BJ (cell line): ENCODE results near the gene HDC. TPM values are rescaled to one million over a fixed set of nuclear protein-coding genes. Genes with fewer than 3 reads are reported as not detected.
A peak's percentile ranks its signal among the peaks of the same experiment; 100 is the strongest.

Experiments
- CTCF ChIA-PET: fragments of 350-600 bp; formaldehyde crosslinking; extraction: SDS; loops from one replicate; lab custom pipeline; 2021; ENCODE audit warnings: antibody characterized with exemption, inconsistent platforms; lab: Yijun Ruan, JAX
- POLR2A ChIA-PET: fragments of 300-600 bp; sonication (Branson Sonifier 250); formaldehyde crosslinking; extraction: SDS; loops from one replicate; lab custom pipeline; 2021; ENCODE audit warnings: antibody characterized with exemption; lab: Charles Lee
- DNase-seq: peaks from one replicate; pipeline ENCODE4 v3.0.0-alpha.2; 2011; ENCODE audit warnings: low read depth
- H3K27me3 ChIP-seq: 2 replicates; pipeline ENCODE4 v1.6.0; 2011; ENCODE audit warnings: low read length; ENCODE audit not compliant: control insufficient read depth, insufficient read depth
- H3K36me3 ChIP-seq: 2 replicates; pipeline ENCODE4 v1.5.1; 2011; ENCODE audit warnings: low read length; ENCODE audit not compliant: control insufficient read depth, insufficient read depth
- H3K4me3 ChIP-seq: 2 replicates; pipeline ENCODE4 v1.5.1; 2011; ENCODE audit warnings: low read depth, mild to moderate bottlenecking, control low read depth, low read length
- polyA plus RNA-seq: library from polyadenylated mRNA; depleted of rRNA; stranded (reverse); fragments of >200 nt; gene quantifications from 2 replicates; pipeline ENCODE4 v1.2.3, GENCODE V29; 2011
- TF ChIP-seq, protein P1 (sequence below): IDR thresholded peaks from 2 replicates; pipeline ENCODE4 v1.5.1; 2011; ENCODE audit warnings: low read depth, mild to moderate bottlenecking, control low read depth, inconsistent platforms, low read length, moderate library complexity; ENCODE audit not compliant: insufficient read depth

HDC gene
- polyA plus RNA-seq, 1 experiment, result not detected

DNA sequence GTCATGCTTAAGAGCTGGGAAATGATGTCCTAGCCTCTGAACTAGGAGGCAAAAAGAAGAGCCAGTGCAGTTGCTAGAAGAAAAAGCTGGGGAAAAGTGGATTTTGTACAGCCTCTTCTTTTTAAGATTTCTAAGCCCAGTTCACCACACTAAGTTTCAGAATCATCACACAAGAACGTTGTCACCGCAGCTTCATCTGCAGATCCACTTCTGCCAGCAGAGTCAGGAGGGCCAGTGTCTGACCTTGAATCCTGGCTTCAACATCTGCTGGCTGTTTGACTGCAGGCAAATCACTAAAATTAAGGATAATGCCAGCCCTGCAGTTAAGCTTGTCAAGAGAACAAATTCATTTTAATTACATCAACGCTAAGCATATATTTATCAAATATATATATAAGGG, 36.2 kb downstream of the HDC start:
- CTCF ChIA-PET, result interaction anchor here (1.2 to 1.3 kb wide), 3 partner anchors 8 to 24 kb away, joined by 3 to 5 read pairs (median 3); no protein-coding TSS in a partner anchor
- TF ChIP-seq, protein P1, sequence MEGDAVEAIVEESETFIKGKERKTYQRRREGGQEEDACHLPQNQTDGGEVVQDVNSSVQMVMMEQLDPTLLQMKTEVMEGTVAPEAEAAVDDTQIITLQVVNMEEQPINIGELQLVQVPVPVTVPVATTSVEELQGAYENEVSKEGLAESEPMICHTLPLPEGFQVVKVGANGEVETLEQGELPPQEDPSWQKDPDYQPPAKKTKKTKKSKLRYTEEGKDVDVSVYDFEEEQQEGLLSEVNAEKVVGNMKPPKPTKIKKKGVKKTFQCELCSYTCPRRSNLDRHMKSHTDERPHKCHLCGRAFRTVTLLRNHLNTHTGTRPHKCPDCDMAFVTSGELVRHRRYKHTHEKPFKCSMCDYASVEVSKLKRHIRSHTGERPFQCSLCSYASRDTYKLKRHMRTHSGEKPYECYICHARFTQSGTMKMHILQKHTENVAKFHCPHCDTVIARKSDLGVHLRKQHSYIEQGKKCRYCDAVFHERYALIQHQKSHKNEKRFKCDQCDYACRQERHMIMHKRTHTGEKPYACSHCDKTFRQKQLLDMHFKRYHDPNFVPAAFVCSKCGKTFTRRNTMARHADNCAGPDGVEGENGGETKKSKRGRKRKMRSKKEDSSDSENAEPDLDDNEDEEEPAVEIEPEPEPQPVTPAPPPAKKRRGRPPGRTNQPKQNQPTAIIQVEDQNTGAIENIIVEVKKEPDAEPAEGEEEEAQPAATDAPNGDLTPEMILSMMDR, result no peak
- no peaks in the 10 kb centered on the region for H3K27me3 ChIP-seq
- POLR2A ChIA-PET, result no interaction called here
- no peak overlapping the region for H3K4me3 ChIP-seq
- no peak for DNase-seq
- no peaks in the 10 kb centered on the region for H3K36me3 ChIP-seq

DNA sequence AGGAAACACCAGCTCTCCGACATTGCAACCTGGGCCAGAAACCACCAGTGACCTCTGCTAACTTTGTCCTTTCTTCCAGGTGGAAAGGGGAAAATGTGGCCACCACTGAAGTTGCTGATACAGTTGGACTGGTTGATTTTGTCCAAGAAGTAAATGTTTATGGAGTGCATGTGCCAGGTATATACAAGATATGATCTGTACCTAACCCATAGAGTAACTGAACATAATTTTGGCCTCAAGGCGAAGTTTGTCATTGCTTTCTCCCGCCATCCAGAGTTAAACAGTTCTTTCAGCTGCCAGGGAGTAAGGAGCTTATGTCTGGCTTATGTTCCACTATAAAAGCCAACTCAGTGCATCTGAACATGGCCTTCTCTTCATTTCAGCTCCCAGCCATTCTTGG, 36.7 kb downstream of the HDC start:
- no peak for DNase-seq
- Histone ChIP-seq H3K27me3 (no peaks in the 10 kb centered on the region), H3K36me3 (no peaks in the 10 kb centered on the region), H3K4me3 (no peak overlapping the region)
- ChIA-PET CTCF (interaction anchor here (1.2 to 1.3 kb wide), 3 partner anchors 8 to 25 kb away, joined by 3 to 5 read pairs (median 3); no protein-coding TSS in a partner anchor), POLR2A (no interaction called here)
- TF ChIP-seq, protein P1, result no peak

DNA sequence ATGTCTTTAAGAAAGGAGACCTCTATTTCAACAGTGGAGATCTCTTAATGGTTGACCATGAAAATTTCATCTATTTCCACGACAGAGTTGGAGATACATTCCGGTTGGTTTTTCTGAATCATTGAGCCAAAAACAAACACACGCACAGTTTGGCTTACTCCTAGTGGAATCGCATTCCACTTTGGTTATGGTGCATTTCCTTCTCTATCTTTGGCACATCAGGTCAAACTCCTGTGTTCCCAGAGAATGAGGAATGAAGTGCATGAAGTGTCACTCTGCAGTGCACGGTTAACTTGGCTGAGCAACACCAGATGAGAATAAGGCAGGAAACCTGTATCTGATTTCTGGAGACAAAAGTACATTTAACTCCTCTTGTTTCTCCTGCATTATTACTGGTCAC, 38.5 kb downstream of the HDC start:
- Histone ChIP-seq H3K4me3 (no peak overlapping the region), H3K36me3 (no peaks in the 10 kb centered on the region), H3K27me3 (no peaks in the 10 kb centered on the region)
- ChIA-PET POLR2A (no interaction called here), CTCF (no interaction called here)
- DNase-seq, result peak; percentile 69
- TF ChIP-seq, protein P1, result no peak

DNA sequence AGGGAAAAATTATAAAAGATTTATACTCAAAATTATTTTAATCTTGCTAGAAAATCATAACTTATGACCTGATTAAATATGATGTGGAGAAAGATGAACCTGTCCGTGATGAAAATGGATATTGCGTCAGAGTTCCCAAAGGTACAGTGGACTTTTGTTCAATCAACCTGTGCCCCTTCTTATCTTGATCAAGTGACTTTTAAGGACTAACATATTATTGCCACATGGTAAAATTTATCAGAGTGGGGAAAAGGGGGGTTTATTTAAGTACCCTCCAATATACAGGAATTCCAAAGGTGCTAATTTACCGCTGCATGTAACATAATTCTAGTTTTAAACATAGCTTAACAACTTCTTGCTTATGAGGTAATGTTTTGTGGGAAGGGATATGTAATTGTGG, 39.6 kb downstream of the HDC start:
- Histone ChIP-seq H3K4me3 (no peak overlapping the region), H3K36me3 (no peaks in the 10 kb centered on the region), H3K27me3 (no peaks in the 10 kb centered on the region)
- TF ChIP-seq, protein P1, result no peak
- POLR2A ChIA-PET, result no interaction called here
- CTCF ChIA-PET, result interaction anchor here (0.6 kb wide), 1 partner anchor 773 kb away, joined by 3 read pairs; no protein-coding TSS in a partner anchor
- no peak for DNase-seq

DNA sequence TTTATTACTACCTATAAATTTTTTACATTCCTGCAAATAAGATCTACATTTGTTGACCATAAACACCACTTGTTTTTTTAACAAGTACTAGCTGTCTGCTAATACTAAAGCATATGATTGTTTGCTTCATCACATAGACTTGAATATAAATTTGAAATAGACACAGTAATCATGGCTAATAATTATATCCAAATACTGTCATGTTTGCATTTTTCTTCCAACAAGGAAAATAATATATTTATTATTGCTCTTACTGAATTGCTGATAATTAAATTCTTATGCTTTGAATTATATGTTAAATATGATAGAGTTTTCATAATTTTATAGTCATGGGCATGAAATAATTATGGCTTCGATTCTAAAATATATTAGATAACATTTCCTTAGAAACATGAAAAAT, 40.5 kb downstream of the HDC start:
- H3K4me3 ChIP-seq, result no peak overlapping the region
- no peaks in the 10 kb centered on the region for H3K36me3 ChIP-seq
- ChIA-PET CTCF (interaction anchor here (0.8 kb wide), 1 partner anchor 12 kb away, joined by 3 read pairs; no protein-coding TSS in a partner anchor), POLR2A (no interaction called here)
- no peak for DNase-seq
- TF ChIP-seq, protein P1, result no peak
- H3K27me3 ChIP-seq, result no peaks in the 10 kb centered on the region
